Endothelial cell of umbilical vein (primary cell): ENCODE data around the gene ZNF804A. TPM values are rescaled to one million over a fixed set of nuclear protein-coding genes. Genes with fewer than 3 reads are reported as not detected.
A peak's percentile ranks its signal among the peaks of the same experiment; 100 is the strongest.

Experiments
- BruUV-seq: library from RNA; stranded (reverse); fragments of 400-500 nt; replicated peaks from 2 replicates; lab custom pipeline; 2021; lab: Mats Ljungman, UMichigan
- CTCF ChIA-PET: fragments of 300-600, 350-600 bp; sonication (Branson Sonifier 250); formaldehyde crosslinking; loops from one replicate; lab custom pipeline; 2021; ENCODE audit warnings: antibody characterized with exemption, inconsistent platforms; lab: Charles Lee
- POLR2A ChIA-PET: fragments of 300-600, 350-600 bp; sonication (Branson Sonifier 250); formaldehyde crosslinking; loops from one replicate; lab custom pipeline; 2021; ENCODE audit warnings: antibody characterized with exemption, inconsistent platforms; lab: Charles Lee
- DNase-seq: peaks from one replicate; pipeline ENCODE4 v3.0.0-alpha.2; 2011; ENCODE audit warnings: low read depth, low spot score
- FAIRE-seq: peaks from 2 replicates; lab custom pipeline; 2011; peaks lifted over from hg19 to GRCh38; lab: Jason Lieb, UNC
- H2AFZ ChIP-seq: 2 replicates; pipeline ENCODE4 v1.6.0; 2012; ENCODE audit warnings: low read depth, low read length, control low read depth, inconsistent platforms
- H3K27ac ChIP-seq: 2 replicates; pipeline ENCODE4 v1.5.1; 2011; ENCODE audit warnings: low read depth, mild to moderate bottlenecking, control low read depth, low read length, moderate library complexity; ENCODE audit not compliant: insufficient read depth
- H3K27me3 ChIP-seq, 2 experiments: 2 replicates each; pipeline versions ENCODE4 v1.6.0 to v1.6.1; 2011; ENCODE audit warnings: low read length in 2 of 2, mixed read lengths in 1 of 2; ENCODE audit not compliant: control insufficient read depth in 2 of 2, insufficient read depth in 2 of 2
- H3K36me3 ChIP-seq, 2 experiments: 2 replicates in 1 of 2; 3 replicates in 1 of 2; pipeline ENCODE4 v1.5.1; 2011; ENCODE audit warnings: low read length in 2 of 2, mild to moderate bottlenecking in 1 of 2, moderate library complexity in 1 of 2; ENCODE audit not compliant: control insufficient read depth in 2 of 2, insufficient read depth in 2 of 2; ENCODE audit errors: extremely low read depth in 1 of 2
- H3K4me1 ChIP-seq: 3 replicates; pipeline ENCODE4 v1.5.1; 2011; ENCODE audit warnings: mild to moderate bottlenecking, low read length; ENCODE audit not compliant: control insufficient read depth, insufficient read depth; ENCODE audit errors: extremely low read depth
- H3K4me2 ChIP-seq: 2 replicates; pipeline ENCODE4 v1.6.1; 2011; ENCODE audit warnings: low read length, control low read depth, mixed read lengths; ENCODE audit not compliant: insufficient read depth
- H3K4me3 ChIP-seq, 3 experiments: fragments of 200-600 bp in 1 of 3; sonication (generic), shearing (Covaris generic) in 1 of 3; replicated peaks in 1 of 3; 2 replicates each; pipeline ENCODE4 v1.5.1; 2011 to 2016; ENCODE audit warnings: control low read depth in 3 of 3, low read length in 3 of 3, mild to moderate bottlenecking in 2 of 3, inconsistent platforms in 1 of 3, low read depth in 1 of 3, moderate library complexity in 1 of 3; ENCODE audit not compliant: insufficient read depth in 1 of 3
- H3K79me2 ChIP-seq: 2 replicates; pipeline ENCODE4 v1.6.0; 2012; ENCODE audit warnings: low read length, inconsistent platforms; ENCODE audit not compliant: control insufficient read depth, insufficient read depth
- H3K9ac ChIP-seq: replicated peaks from 2 replicates; pipeline ENCODE3; 2011; ENCODE audit warnings: low read length, control low read depth; ENCODE audit not compliant: insufficient read depth; ENCODE audit errors: extremely low read depth
- H3K9me1 ChIP-seq: replicated peaks from 3 replicates; pipeline ENCODE4 v1.6.0; 2011; ENCODE audit warnings: mild to moderate bottlenecking, low read length; ENCODE audit not compliant: control insufficient read depth, insufficient read depth; ENCODE audit errors: extremely low read depth
- H3K9me3 ChIP-seq: replicated peaks from 2 replicates; pipeline ENCODE4 v1.5.1; 2012; ENCODE audit warnings: low read length, inconsistent platforms; ENCODE audit not compliant: control insufficient read depth, insufficient read depth
- H4K20me1 ChIP-seq: replicated peaks from 2 replicates; pipeline ENCODE3; 2011; ENCODE audit warnings: mild to moderate bottlenecking, low read length; ENCODE audit not compliant: control insufficient read depth, insufficient read depth; ENCODE audit errors: extremely low read depth
- CTCF ChIP-seq, 2 donors: IDR thresholded peaks; 1 replicate in 1 of 2; 2 replicates in 1 of 2; pipeline ENCODE4 v1.5.1; 2011; ENCODE audit warnings: low read length in 2 of 2, mild to moderate bottlenecking in 2 of 2, moderate library complexity in 2 of 2, control low read depth in 1 of 2, inconsistent platforms in 1 of 2, low read depth in 1 of 2; ENCODE audit not compliant: insufficient read depth in 1 of 2; ENCODE audit errors: extremely low read depth in 1 of 2
- EZH2 ChIP-seq: IDR thresholded peaks from 2 replicates; pipeline ENCODE4 v1.6.1; 2012; ENCODE audit warnings: borderline replicate concordance, low read depth, mild to moderate bottlenecking, moderate library complexity, low read length, inconsistent platforms; ENCODE audit not compliant: severe bottlenecking
- FOS ChIP-seq: IDR thresholded peaks from 2 replicates; pipeline ENCODE4 v1.6.1; 2011; ENCODE audit warnings: mild to moderate bottlenecking, low read length, moderate library complexity, borderline replicate concordance; ENCODE audit not compliant: insufficient read depth
- JUN ChIP-seq: IDR thresholded peaks from 2 replicates; pipeline ENCODE4 v1.6.1; 2011; ENCODE audit warnings: borderline replicate concordance, low read depth; ENCODE audit not compliant: insufficient read length, insufficient read depth
- MAX ChIP-seq: IDR thresholded peaks from 2 replicates; pipeline ENCODE4 v1.6.1; 2011; ENCODE audit not compliant: insufficient read depth, insufficient read length
- MYC ChIP-seq: IDR thresholded peaks from one replicate; pipeline ENCODE4 v1.6.1; 2011; ENCODE audit warnings: mild to moderate bottlenecking, low read depth, low read length
- POLR2A ChIP-seq: IDR thresholded peaks from 2 replicates; pipeline ENCODE4 v1.6.1; 2012; ENCODE audit warnings: low read depth, mild to moderate bottlenecking, control low read depth, low read length
- dilution Hi-C: fragments of 300-500 bp; cut with MboI; formaldehyde crosslinking; loops from one replicate; pipeline ENCODE4 v1.15.0; 2019; ENCODE audit warnings: low sequenced_read_pairs; ENCODE audit not compliant: extremely low pct_ligation_motif_present
- intact Hi-C: fragments of 100-400 bp; cut with micrococcal nuclease; formaldehyde crosslinking; loops from one replicate; pipeline ENCODE4 v1.10.0; 2022
- polyA plus RNA-seq, 4 experiments: library from polyadenylated mRNA; depleted of rRNA in 3 of 4; stranded (reverse) in 3 of 4; unstranded in 1 of 4; fragments of >200 nt; gene quantifications; 2 replicates each; pipeline versions ENCODE4 v1.2.1 to v1.2.3, GENCODE V29; 2011 to 2012; ENCODE audit warnings: missing spikeins in 1 of 4
- total RNA-seq: library from RNA; stranded (reverse); gene quantifications from 2 replicates; pipeline ENCODE4 v1.2.3, GENCODE V29; 2021

ZNF804A gene
- total and polyA plus RNA-seq, 2 donors (not counting 3 experiments of a cell fraction or from before 2014, with no cell fraction given), result 0.22 TPM; not detected in 1

- Histone ChIP-seq H3K4me3 (peak overlapping the region; percentile 58 to 75 (median 73)), H3K9ac (peak overlapping the region; percentile 54), H3K9me1 (no peaks in the 10 kb centered on the region), H3K36me3 (no peaks in the 10 kb centered on the region), H3K79me2 (no peaks in the 10 kb centered on the region), H2AFZ (peak overlapping the region; percentile 78), H3K4me1 (peaks cover 12% of the 10 kb centered on the region), H4K20me1 (no peaks in the 10 kb centered on the region), H3K27ac (peak overlapping the region; percentile 44), H3K27me3 (peaks cover 12 to 31% of the 10 kb centered on the region in 2 experiments), H3K9me3 (no peaks in the 10 kb centered on the region), H3K4me2 (peak overlapping the region; percentile 78)
- ChIA-PET POLR2A (no interaction called here), CTCF (interaction anchor here (1.0 to 2.0 kb wide), 8 partner anchors 11 to 1348 kb away, joined by 4 to 15 read pairs (median 5); partner anchors contain the start of gene FSIP2)
- dilution Hi-C loops (no loop called here), intact Hi-C loops (loop anchor here (1.0 to 10.0 kb wide), 3 partner anchors 37 to 1352 kb away; no protein-coding TSS in a partner anchor)
- peak; percentile 54 for DNase-seq
- TF ChIP-seq EZH2 (no peak), POLR2A (no peak), MAX (no peak), MYC (no peak), FOS (peak; percentile 57), JUN (no peak), CTCF (IDR thresholded peaks at IDR 0.05; ENCODE audit: extremely low read depth in 1 of 2, insufficient read depth in 1 of 2, low read depth in 1 of 2, low read length in 2 of 2) (no peak)
- no TSS peak for BruUV-seq
- FAIRE-seq, result no peak
These were observed 1.4 kb upstream of the ZNF804A start for GRCh38 chr2:184596819-184597411.
